ENCODE data around the gene NFS1. TPM values are rescaled to one million over a fixed set of nuclear protein-coding genes. Genes with fewer than 3 reads are reported as not detected.

NFS1 gene
- total and polyA plus RNA-seq, 2 of the 4 experiments (the other 2 are of a cell fraction) = 16.5 to 35.6 TPM

GRCh38 chr20:35669681-35670080 is 29.5 kb downstream of the NFS1 start:
- Histone ChIP-seq H3K4ac (ENCODE audit: low read depth, low read length) (no peak overlapping the region), H3K14ac (replicated peaks; ENCODE audit: low read depth, low read length) (no peak overlapping the region), H3K4me3 (ENCODE audit: insufficient read depth, low read depth, low read length) (no peak overlapping the region), H3K18ac (ENCODE audit: low read depth, low read length) (no peak overlapping the region), H2BK20ac (ENCODE audit: low read depth, low read length) (no peak overlapping the region), H3K4me2 (ENCODE audit: low read depth, low read length) (no peak overlapping the region), H3K9me3 (ENCODE audit: control insufficient read depth, insufficient read depth, low read length) (no peaks in the 10 kb centered on the region), H2BK5ac (ENCODE audit: low read depth, low read length, poor library complexity, severe bottlenecking) (no peak overlapping the region), H3K56ac (ENCODE audit: extremely low read depth, insufficient read depth, low read length) (no peak overlapping the region), H3K4me1 (ENCODE audit: control insufficient read depth, insufficient read depth, low read length) (no peaks in the 10 kb centered on the region), H3K27me3 (ENCODE audit: control insufficient read depth, insufficient read depth, low read length) (no peaks in the 10 kb centered on the region), H4K91ac (ENCODE audit: insufficient read depth, low read depth, low read length) (no peak overlapping the region), H3K79me1 (ENCODE audit: low read depth in 1 of 2, low read length in 2 of 2) (no peaks in the 10 kb centered on the region; a peak in 2 of 4 replicates), H2BK120ac (ENCODE audit: low read depth, low read length) (no peak overlapping the region), H2BK15ac (ENCODE audit: low read depth, low read length) (no peak overlapping the region), H4K5ac (ENCODE audit: low read depth, low read length) (no peak overlapping the region), H2AK5ac (ENCODE audit: low read depth, low read length) (no peak overlapping the region), H4K8ac (ENCODE audit: low read depth in 2 of 2, low read length in 2 of 2) (no peak overlapping the region), H4K20me1 (ENCODE audit: insufficient read depth, low read length) (no peaks in the 10 kb centered on the region), H2AK9ac (replicated peaks; ENCODE audit: low read depth, low read length, poor library complexity) (no peak overlapping the region), H3K23ac (ENCODE audit: low read depth, low read length) (no peak overlapping the region), H3K27ac (ENCODE audit: insufficient read depth, low read length) (no peak overlapping the region), H3K9ac (ENCODE audit: low read depth, low read length) (no peak overlapping the region), H2AFZ (replicated peaks; ENCODE audit: low read length, poor library complexity) (no peak overlapping the region), H3K36me3 (ENCODE audit: control insufficient read depth, insufficient read depth, low read length) (peaks cover 39% of the 10 kb centered on the region), H3K9me1 (ENCODE audit: insufficient read depth, low read length) (peaks cover 8% of the 10 kb centered on the region; the same call in 1 of the 2 replicates)
- ATAC-seq (ENCODE audit: low read depth) = no peak
- ChIA-PET CTCF (no interaction called here), POLR2A (ENCODE audit: unreplicated experiment) (no interaction called here)
- BruUV-seq (replicated peaks) = no TSS peak
- dilution Hi-C loops (cut with HindIII; ENCODE audit: low sequenced_read_pairs, unreplicated experiment) (no loop called here), in situ Hi-C loops (cut with MboI; ENCODE audit: low sequenced_read_pairs) (no loop called here), intact Hi-C loops (cut with micrococcal nuclease) (loop anchor here (10.0 kb wide), 1 partner anchor 105 kb away; no protein-coding TSS in a partner anchor)
- WGBS, 2 experiments (ENCODE audit: extremely low coverage in 2 of 2, insufficient read length in 1 of 2) = no CpG with 5 or more reads among the region's 1 CpG
- no peak for DNase-seq
- no peak for TF ChIP-seq BHLHE40 (IDR thresholded peaks at IDR 0.05; ENCODE audit: low read depth, low read length)
- TF ChIP-seq ELK1 (IDR thresholded peaks at IDR 0.05; ENCODE audit: borderline replicate concordance, low read depth, low read length) = no peak
